CD4-positive, alpha-beta T cell treated with Interleukin-15 for 4 hours (primary cell): Measurements from ENCODE around the gene NR5A1.

Experiments
- DNase-seq: peaks from one replicate; pipeline ENCODE4 v3.0.0-alpha.2; 2020; ENCODE audit warnings: low spot score

Gene NR5A1

DNA sequence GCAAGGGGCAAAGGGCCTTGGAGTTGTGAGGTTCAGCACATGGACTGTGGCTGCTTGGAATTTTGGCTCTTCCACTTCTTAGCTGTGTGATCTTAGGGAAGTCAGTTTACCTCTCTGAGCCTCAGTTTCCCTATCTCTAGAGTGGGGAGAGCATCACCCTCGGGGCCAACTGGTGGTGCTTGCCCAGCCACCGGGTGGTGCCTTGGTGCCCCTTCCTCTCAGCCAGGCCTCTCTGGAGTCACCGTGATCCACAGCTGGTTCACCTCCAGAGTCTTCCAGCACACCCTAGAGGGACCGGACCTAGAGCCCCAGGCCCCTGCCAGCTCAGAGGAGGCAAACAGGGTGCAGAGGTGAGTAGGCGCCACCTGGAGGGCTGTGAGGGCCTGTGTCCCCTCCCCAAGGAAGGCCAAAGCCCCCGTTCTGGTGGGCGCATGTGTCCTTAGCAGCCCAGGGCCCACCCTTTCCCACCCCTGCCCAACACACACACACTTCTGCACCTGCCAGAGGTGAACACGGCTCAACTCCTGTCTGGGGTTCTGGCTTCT, 49.2 kb downstream of the NR5A1 start:
- DNase-seq, result no peak

DNA sequence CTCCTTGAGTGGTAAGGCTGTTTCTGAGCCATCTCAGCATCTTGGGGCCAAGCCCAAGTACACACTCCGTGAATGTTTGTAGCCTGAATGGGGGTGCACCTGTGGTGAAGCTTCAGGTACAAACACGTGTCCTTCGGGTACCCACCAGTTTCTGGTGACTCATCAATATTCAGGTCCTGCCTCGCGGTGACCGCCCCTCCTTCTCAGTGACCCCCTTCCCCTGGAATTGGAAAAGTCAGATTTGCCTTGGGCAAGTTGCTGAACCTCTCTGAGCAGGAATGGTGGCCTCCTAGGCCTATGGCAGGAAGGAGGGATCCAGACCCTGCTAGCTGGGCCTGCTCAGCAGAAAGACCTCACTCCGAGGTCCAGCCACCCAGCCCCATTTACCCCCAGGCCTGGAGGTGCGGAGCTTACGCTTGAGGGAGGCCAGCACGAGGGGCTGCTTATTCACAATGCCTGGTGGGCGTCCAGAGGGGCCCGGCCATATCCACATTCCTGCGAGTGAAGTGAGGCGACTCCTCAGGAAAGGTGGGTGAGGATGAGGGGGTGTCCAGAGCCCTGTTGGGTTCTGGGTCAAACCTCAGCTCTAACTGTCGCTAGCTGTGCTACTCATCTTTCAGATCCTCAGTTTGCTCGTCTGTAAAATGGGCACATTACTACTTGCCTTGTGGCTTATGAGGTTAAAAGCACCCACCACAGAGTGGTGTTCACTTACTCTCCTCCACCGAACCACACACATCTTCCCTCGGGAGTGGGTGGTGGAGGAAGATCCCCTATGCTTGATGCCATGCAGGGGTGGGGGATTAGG, 49.9 kb downstream of the NR5A1 start:
- no peak for DNase-seq

DNA sequence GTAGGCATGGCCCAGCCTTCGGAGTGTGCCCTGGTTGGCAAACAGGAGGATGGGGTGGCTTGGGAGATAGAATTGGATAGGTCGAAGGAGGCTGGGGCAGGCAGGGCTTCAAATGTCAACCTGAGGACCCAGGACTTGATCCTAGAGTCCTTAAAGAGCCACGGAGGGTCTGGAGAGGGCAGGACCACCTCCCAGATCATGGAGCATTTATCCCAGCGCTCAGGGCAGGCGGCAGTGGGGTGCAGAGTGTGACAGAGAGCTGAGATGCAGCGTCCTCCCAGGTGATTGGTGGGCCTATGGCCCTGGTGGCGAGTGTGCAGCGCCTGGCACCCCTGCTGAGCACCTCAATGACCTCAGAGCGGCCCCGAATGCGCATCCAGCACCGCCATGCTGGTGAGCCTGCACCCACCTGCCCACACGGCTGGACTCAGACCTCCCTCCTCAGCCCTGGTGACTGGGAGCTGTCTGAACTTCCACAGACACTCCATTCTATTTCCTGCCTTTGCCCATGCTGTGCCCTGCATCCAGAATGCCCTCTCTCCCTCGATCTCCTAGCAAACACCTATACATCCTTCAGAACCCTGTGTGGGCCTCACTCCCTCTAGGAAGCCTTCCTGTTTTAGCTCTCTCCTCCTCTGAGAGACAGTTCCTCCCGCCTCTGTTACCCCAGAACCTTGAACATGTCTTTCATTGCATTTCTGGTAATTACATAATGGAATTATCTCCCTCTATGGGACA, 50.7 kb downstream of the NR5A1 start:
- no peak for DNase-seq

DNA sequence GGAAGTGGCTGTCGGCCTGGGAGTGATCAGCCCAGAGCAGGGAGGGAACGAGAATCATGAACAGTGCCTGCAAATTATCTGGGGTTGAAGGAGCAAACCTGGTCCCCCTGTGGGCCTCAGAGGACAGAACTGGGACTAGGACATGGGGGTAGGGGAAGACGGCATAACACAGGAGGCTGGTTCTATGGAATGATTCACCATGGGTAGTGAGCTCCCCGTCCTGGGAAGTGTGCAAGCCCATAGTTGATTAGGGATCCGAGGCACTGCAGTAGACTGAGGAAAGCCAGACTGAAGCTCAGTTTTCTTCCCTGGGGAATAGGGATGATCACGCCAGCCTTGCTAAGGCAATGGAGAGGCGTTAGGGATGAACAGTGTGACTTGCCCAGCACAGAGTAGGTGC, 51.4 kb downstream of the NR5A1 start:
- DNase-seq, result no peak

DNA sequence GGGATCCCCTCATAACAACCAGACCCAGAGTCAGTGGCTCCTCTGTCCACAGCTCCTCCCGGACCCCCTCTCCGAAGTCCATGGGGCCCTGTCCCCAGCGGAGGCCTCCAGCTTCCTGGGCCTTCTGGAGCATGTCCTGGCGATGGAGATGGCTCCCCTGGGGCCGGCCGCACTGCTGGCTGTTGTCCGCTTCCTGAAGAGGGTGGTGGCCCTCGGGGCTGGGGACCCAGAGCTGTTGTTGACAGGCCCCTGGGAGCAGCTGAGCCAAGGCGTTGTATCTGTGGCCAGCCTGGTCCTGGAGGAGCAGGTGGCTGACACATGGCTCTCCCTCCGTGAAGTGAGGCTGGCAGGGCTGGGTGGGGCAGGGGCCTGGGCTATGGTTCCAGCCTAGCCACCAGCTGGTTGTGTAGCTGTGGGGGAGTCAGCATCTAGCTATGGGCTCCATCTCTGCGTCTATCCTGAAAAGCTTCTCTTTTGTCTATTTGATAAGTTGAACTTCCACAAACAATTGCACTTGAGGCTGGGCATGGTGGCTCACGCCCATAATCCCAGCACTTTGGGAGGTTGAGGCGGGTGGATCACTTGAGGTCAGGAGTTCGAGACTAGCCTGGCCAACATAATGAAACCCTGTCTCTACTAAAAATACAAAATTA, 52.3 kb downstream of the NR5A1 start:
- no peak for DNase-seq

DNA sequence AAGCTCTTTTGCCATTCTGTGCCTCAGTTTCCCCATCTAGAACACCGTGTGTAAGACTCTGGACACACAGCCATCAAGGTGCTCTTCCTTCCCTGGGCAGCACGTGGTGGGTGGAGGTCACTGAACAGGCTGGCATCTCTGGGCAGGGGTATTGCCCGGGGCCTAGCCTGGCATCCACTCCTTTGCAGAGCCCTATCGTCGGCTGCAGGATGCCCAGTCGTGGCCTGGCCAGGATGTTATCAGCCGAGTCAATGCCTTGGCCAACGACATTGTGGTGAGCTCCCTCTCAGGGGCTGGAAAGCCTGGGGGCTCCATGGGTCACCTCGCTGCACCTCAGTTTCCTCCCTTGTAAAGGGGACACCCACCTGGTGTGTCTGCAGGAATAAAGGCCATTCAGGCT, 52.9 kb downstream of the NR5A1 start:
- no peak for DNase-seq

DNA sequence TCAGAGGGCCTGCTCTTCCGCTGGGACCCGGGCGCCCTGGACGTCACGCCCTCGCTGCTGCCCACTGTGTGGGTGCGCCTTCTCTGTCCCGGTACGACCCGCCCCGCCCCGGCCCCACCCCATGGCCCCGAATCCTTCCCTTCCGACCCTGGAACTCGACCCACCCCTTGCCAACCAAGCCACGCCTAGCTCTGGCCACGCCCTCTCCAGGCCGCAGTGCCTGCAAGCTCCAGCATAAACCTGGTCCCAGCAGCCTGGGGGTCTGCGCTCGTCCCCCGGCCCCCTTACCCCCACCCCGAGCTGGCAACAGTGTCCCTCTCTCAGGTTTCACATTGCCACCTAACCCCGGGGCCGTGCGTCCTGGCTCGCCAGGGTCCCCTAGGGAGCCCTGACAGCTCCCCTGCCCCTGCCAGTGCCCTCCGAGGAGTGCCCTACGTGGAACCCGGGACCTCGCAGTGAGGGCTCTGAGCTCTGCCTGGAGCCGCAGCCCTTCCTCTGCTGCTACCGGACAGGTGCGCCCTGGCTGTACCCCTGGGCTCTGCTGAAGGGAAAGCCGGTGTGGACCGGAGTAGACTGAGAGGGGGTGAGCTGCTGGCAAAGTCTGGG, 53.5 kb downstream of the NR5A1 start:
- DNase-seq, result no peak

DNA sequence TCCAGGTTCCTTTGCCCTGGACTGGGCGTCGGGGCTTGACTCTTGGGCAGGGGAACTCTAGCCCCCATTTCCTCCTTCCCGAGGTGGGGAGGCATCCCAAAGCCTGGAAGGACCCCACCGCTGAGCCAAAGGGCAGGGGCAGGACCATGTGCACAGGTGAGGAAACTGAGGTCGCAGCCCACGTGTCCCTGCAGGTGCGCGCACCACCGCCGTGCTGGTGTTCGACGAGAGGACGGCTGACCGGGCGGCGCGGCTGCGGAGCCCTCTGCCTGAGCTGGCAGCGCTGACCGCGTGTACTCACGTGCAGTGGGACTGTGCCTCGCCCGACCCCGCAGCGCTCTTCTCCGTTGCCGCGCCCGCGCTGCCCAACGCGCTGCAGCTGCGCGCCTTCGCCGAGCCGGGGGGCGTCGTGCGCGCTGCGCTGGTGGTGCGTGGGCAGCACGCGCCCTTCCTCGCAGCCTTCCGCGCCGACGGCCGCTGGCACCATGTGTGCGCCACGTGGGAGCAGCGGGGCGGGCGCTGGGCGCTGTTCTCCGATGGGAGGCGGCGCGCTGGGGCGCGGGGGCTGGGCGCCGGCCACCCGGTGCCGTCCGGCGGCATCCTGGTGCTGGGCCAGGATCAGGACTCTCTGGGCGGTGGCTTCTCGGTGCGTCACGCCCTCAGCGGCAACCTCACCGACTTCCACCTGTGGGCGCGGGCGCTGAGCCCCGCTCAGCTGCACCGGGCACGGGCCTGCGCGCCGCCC, 54.2 kb downstream of the NR5A1 start:
- DNase-seq, result no peak

DNA sequence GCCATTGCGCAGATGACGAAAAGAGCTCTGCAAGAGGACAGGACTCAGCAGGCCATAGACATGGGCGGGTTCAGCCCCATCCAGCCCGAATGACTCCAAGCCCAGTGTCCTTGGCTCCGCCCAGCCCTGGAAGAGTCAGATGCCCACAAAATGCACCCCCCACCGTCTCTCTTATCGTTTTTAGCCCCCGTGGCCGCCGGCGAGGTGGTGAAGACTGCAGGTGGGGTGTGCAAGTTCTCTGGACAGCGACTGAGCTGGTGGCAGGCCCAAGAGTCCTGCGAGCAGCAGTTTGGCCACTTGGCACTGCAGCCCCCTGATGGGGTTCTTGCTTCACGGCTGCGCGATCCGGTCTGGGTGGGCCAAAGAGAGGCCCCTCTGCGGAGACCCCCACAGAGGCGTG, 54.9 kb downstream of the NR5A1 start:
- no peak for DNase-seq

DNA sequence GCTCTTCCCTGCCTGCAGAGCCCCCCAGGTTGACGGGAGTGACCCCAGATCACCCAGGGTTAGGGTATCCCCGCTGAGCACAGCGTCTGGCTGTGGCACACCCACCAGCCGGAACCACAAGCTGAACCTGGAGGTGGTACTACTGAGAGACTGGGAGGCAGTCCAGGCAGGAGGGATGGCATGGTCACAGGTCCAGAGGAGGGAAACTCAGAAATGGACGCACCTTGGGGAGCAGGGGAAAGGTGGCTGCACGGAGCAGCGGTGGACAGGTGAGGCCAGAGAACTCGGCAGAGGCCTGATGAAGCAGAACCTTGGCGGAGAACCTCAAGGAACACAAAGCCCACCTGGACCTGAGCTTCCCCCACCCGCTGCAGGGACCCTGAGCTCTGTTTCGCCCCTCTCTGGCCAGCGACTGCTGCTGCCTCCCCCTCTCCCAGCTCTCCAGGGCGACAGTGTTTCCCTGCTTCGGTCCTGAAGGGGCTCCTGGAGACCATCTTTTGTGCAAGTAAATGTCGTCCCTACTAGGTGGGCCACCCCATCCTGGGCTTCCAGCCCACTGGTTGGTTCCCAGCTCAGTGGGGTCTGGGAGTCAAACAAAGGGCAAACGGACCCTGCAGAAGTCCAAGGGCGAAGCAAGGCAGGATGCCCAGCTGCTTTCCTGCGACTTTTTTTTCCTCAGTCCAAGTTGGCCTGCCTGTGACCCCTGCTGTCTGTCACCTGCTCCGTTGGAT, 56.1 kb downstream of the NR5A1 start:
- no peak for DNase-seq

DNA sequence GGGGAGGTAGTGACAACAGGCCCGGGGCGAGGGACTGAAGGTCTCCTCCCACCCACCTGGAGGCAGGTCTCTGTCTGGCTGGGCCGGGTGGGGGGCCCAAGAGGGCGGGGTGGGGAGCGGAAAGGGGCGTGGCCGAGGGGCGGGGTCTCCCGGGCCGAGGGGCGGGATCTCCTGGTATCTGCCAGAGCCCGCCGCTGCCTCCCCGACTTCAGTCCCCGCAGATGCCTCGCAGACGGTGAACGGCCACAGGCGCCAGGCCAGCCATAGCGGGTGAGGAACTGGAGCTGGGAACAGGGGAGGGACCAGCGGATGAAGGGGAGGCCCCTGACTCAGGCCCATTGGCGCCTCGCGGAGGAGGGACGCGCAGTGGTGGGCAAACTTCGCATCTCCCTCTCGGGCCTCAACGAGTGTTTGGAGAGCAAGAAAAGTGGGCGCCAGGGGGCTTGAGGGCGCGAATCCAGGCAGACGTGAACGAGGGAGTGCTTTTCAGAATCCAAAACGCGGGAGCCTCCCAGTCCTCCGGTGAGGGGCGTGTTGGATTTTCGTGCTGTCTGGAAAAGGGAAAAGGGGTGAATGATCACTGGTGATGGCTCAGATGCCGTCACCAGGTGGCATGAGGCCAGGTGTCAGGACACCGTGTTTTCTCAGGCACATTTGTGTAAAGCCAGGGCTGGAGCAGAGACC, 56.8 kb downstream of the NR5A1 start, which contains the start of gene ADGRD2:
Gene ADGRD2 (plus strand): TSS at position 211 of the 684 bp plus-strand sequence. CDS start 1,216 bp downstream, outside the sequence.
- DNase-seq, result no peak

DNA sequence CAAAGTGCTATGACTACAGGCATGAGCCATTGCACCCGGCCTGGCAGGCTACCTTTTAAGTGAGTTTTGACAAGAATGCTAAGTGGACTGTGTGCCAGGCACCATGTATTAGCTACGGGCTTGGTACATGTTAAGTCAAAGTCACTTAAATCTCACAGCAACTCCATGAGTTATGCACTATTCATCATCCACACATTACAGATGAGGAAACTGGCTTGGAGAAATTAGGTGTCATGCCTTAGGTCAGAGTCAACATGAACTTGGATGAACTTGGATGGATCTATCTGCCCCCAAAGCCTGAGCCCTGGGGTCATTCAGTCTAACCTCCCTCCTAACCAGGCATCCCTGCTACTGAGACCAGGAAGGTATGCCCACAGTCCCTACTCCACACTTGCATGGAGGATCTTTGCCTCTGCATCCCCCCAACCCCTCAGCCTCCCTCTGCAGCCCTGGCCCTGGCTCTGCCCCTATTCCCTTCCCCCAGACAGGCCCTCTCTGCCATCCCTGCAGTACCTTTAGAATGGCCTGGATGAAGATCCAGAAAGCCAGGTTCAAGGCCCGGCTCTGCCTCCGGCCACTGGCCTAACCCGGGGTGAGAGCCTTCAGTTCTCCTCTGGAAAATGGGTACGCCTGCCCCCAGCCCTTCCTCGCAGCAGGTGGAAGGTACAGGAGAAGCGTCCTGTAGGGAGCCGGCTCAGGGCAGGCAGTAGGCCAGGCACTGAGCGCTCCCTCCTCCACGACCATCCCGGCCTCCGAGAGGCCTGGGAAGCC, 57.6 kb downstream of the NR5A1 start:
- no peak for DNase-seq

DNA sequence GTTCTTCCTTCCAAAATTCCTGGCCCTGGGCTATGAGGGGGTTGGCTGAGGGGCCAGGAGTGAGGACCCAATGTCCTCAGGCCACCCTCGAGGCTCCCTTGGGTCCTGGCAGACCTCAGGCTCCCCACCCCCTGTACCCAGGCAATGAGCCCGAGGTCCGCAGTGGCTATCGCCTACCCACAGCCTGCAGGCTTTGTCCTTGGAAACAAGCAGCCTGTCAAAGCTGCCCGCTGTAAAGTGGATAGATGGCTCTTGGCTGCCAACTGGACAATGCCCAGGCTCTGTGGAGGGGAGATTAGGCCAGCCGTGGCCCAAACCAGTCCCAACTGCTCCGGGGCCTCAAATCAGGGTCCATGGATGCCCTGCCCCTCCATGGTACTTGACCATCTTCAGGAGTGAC, 59.2 kb downstream of the NR5A1 start:
- no peak for DNase-seq

DNA sequence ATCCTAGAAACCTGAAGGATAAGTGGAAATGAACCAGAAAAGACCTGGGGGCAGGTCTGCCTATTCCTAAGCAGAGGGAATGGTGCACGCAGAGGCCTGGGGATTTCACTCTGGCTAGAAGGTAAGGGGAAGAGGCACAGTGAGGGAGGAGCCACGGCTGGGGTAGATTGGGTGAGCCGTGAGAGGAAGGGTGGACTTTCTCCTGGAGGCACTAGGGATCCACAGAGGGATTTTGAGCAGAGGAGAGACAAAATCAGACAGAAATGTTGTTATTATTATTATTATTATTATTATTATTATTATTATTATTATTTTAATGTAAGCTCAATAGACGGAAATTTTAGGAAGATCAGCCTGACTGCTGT, 59.9 kb downstream of the NR5A1 start:
- no peak for DNase-seq

DNA sequence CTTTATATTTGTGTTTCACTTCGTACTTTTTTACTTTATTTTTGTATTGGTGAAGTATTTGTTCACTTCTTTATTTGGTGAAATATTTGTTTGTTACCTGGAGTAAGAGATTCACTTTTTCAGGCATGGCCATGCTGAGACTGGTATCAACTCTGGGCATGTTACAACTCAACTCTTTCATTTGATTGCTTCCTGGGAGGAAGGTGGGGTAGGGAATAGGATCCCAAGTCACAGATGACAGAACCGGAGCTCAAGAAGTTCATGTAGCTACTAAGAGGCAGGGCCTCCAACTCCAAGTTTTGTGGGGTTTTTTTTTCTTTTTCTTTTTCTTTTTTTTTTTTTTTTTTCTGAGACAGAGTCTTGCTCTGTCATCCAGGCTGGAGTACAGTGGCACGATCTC, 63.0 kb downstream of the NR5A1 start:
- DNase-seq, result no peak

DNA sequence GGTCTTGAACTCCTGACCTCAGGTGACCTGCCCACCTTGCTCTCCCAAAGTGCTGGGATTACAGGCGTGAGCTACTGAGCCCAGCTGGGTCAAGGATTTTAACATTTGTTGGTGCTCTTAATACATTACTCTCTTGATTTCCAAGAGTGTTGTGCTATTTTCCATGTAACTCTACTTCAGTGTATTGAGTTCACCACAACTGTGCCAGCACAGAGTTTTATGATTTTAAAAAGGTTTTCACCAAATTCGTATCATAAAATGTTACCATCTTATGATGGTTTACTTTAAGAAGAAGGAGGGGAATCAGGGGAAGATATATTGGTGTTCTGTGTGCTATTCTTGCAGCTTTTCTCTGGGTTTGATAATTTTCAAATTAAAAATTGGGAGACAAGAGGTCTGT, 63.6 kb downstream of the NR5A1 start:
- no peak for DNase-seq

DNA sequence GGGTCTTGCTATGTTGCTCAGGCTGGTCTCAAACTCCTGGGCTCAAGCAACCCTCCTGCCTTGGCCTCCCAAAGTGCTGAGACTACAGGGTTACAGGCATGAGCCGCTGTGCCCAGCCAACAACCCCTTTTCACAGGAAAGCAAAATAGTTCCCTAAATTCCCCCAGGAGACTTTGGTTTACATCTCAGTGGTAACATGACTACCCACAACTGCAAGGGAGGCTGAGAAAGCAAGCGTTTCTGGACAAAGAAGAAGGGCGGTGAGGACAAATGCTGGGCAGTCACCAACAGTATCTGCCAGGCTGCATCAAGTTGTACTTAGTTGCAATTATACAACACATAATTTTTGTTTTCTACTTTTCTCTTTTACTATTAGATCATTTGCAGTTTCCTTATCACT, 64.4 kb downstream of the NR5A1 start:
- DNase-seq, result no peak

DNA sequence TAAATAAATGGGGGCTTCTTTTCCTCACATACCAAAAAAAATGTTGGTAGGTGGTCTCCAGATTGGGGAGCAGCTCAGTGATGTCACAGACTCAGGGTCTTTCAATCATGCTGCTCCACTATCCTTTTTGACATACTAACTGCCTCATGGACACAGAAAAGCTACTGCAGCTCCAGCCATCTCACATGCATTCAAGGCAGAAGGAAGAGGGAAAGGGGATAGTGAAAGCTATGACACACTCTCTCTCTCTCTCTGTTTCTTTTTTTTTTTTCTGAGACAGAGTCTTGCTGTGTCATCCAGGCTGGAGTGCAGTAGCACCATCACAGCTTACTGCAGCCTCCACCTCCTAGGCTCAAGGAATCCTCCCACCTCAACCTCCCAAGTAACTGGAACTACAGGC, 64.8 kb downstream of the NR5A1 start:
- no peak for DNase-seq

DNA sequence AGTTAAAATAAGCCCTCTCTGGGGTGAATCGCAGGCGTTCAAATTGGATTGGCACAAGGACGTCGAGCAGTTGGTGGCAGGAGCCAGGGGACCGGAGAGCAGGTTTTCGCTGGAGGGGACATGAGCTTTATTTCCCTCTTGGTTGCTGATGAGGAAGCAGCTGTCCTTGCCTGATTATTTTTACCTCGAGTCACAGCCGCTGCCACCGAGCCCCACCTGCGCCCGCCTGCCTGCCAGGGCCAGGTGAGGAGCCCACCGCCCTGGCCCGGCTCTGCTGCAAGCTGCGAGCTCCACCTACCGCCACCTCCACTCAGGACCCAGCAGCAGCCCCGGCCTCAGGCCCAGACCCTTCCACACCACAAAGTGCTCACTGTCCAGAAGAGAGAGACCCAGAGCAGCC, 65.9 kb downstream of the NR5A1 start:
- no peak for DNase-seq

DNA sequence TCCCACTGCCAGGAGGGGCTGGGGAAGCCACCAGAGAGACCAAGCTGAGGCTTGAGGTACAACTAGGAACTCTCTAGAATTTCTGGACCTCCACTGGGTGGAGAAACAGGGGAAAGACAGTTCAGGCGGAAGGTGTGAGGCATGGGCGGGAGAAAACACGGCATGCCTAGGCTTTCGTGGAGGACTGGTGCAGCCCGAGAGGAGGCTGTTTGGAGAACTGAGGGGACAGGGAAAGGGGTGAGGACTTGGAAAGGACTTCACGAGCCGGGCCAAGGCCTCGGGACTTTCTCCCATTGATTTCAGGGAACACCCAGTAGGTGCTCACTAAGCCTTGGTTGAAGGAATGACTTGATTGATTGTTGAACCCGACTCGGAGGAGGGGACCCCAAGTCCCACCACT, 66.4 kb downstream of the NR5A1 start:
- no peak for DNase-seq
